Activated CD4-positive, CD25-positive, alpha-beta regulatory T cell (primary cell): ENCODE results near the gene MERTK.

ENCODE experiments used
- DNase-seq, 4 experiments: peaks; one replicate each; lab custom pipeline; 2025; lab: John Stamatoyannopoulos, UW

The MERTK gene

DNA sequence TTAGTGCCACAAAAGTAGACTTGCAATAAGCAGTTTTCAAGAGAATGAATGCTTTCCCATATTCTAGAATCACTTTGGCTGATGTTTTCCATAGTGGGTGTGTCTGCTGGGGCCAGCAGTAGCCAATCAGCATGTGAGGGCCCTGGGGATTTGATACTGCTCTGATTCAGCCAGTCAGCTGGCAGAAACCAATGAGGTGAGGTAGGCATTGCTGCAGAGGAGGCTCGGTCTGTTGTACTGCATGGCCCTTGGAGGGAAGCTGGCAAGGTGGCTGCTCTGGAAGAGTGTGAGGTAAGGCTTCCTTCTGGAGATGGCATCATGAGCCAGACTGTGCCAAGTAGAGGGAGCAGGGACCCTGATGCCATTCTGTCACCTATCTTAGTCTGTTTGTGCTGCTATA, 179.4 kb downstream of the MERTK start:
- DNase-seq, result no peak
